ENCODE data around the gene PDZD7.

DNA sequence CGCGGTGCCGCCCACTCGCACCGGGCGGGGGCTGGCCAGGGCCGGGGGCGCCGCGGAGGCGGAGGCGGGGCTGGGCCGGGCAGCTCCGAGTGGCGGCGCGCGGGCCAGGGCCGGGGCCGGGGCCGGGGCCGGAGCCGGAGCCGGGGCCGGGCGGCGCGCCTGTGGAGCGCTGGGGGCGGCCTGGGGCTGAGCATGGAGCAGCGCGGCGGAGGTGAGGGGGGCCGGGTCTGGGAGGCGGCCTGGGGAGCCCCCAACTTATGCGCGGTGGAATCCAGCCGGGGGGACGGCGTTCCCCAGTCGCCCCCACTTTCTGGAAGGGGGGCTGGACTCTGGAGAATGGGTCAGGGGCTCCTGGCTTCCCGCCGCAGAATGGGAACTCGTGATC, 31.2 kb downstream of the PDZD7 start, which contains the start of gene LZTS2:
- no peak for TF ChIP-seq POLR2A (IDR thresholded peaks at IDR 0.05; ENCODE audit: low read depth, low read length)
- TF ChIP-seq, protein P1, sequence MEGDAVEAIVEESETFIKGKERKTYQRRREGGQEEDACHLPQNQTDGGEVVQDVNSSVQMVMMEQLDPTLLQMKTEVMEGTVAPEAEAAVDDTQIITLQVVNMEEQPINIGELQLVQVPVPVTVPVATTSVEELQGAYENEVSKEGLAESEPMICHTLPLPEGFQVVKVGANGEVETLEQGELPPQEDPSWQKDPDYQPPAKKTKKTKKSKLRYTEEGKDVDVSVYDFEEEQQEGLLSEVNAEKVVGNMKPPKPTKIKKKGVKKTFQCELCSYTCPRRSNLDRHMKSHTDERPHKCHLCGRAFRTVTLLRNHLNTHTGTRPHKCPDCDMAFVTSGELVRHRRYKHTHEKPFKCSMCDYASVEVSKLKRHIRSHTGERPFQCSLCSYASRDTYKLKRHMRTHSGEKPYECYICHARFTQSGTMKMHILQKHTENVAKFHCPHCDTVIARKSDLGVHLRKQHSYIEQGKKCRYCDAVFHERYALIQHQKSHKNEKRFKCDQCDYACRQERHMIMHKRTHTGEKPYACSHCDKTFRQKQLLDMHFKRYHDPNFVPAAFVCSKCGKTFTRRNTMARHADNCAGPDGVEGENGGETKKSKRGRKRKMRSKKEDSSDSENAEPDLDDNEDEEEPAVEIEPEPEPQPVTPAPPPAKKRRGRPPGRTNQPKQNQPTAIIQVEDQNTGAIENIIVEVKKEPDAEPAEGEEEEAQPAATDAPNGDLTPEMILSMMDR (IDR thresholded peaks at IDR 0.05; ENCODE audit: extremely low read depth in 1 of 2, insufficient read depth in 1 of 2, low read depth in 1 of 2, low read length in 2 of 2) = no peak
- no peak for TF ChIP-seq EZH2 (IDR thresholded peaks at IDR 0.05; ENCODE audit: borderline replicate concordance, low read depth, low read length, severe bottlenecking)
- no peak for TF ChIP-seq POLR2AphosphoS5 (IDR thresholded peaks at IDR 0.05; ENCODE audit: insufficient read depth, low read depth, low read length)
- TF ChIP-seq JUN (IDR thresholded peaks at IDR 0.05; ENCODE audit: borderline replicate concordance, insufficient read depth, insufficient read length, low read depth) = no peak
- TF ChIP-seq, protein P2, sequence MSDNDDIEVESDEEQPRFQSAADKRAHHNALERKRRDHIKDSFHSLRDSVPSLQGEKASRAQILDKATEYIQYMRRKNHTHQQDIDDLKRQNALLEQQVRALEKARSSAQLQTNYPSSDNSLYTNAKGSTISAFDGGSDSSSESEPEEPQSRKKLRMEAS (IDR thresholded peaks at IDR 0.05; ENCODE audit: insufficient read depth, insufficient read length) = no peak
- TF ChIP-seq FOS (IDR thresholded peaks at IDR 0.05; ENCODE audit: borderline replicate concordance, insufficient read depth, low read length) = no peak

Measured in endothelial cell of umbilical vein (primary cell).